ENCODE data around the gene RIC1.
A peak's percentile ranks its signal among the peaks of the same experiment; 100 is the strongest.
"Not testable (repeated sequence)": the region's sequence is repeated elsewhere in the genome, so short reads cannot be mapped to it uniquely, and the experiment has no call there.

RIC1 gene

GRCh38 chr9:5624655-5625054 lies 4.3 kb upstream of the RIC1 start:
- no peak for DNase-seq (ENCODE audit: low read depth)

GRCh38 chr9:5626727-5627634 lies 1.9 kb upstream of the RIC1 start:
- DNase-seq (ENCODE audit: low read depth): no peak

- DNase-seq (ENCODE audit: low read depth): not testable (repeated sequence)
Observed at GRCh38 chr9:5627686-5628085, 1.2 kb upstream of the RIC1 start.

GRCh38 chr9:5628183-5628529 lies 751 bp upstream of the RIC1 start:
- no peak for DNase-seq (ENCODE audit: low read depth)

- DNase-seq (ENCODE audit: low read depth): peak; percentile 22
Observed at GRCh38 chr9:5629312-5630080, 589 bp downstream of the RIC1 start.

GRCh38 chr9:5630081-5630507 lies 1.2 kb downstream of the RIC1 start:
- DNase-seq (ENCODE audit: low read depth): no peak

- no peak for DNase-seq (ENCODE audit: low read depth)
Observed at GRCh38 chr9:5631026-5631425, 2.1 kb downstream of the RIC1 start.

GRCh38 chr9:5632540-5632939 lies 3.6 kb downstream of the RIC1 start:
- no peak for DNase-seq (ENCODE audit: low read depth)

GRCh38 chr9:5633243-5633642 lies 4.3 kb downstream of the RIC1 start:
- DNase-seq (ENCODE audit: low read depth): no peak

GRCh38 chr9:5635390-5635789 lies 6.5 kb downstream of the RIC1 start:
- no peak for DNase-seq (ENCODE audit: low read depth)

GRCh38 chr9:5639816-5640215 lies 10.9 kb downstream of the RIC1 start:
- no peak for DNase-seq (ENCODE audit: low read depth)

- no peak for DNase-seq (ENCODE audit: low read depth)
Observed at GRCh38 chr9:5642170-5642569, 13.3 kb downstream of the RIC1 start.

- no peak for DNase-seq (ENCODE audit: low read depth)
Observed at GRCh38 chr9:5643005-5643624, 14.2 kb downstream of the RIC1 start.

- no peak for DNase-seq (ENCODE audit: low read depth)
Observed at GRCh38 chr9:5644501-5644900, 15.6 kb downstream of the RIC1 start.

GRCh38 chr9:5646116-5646515 lies 17.2 kb downstream of the RIC1 start:
- no peak for DNase-seq (ENCODE audit: low read depth)

GRCh38 chr9:5650356-5651105 lies 21.6 kb downstream of the RIC1 start:
- DNase-seq (ENCODE audit: low read depth): no peak

- DNase-seq (ENCODE audit: low read depth): no peak
Observed at GRCh38 chr9:5651246-5651645, 22.3 kb downstream of the RIC1 start.

GRCh38 chr9:5652821-5653220 lies 23.9 kb downstream of the RIC1 start:
- no peak for DNase-seq (ENCODE audit: low read depth)

- not testable (repeated sequence) for DNase-seq (ENCODE audit: low read depth)
Observed at GRCh38 chr9:5662804-5663203, 33.9 kb downstream of the RIC1 start.

- no peak for DNase-seq (ENCODE audit: low read depth)
Observed at GRCh38 chr9:5665059-5665458, 36.2 kb downstream of the RIC1 start.

- DNase-seq (ENCODE audit: low read depth): no peak
Observed at GRCh38 chr9:5667391-5667790, 38.5 kb downstream of the RIC1 start.

GRCh38 chr9:5670079-5670478 lies 41.2 kb downstream of the RIC1 start:
- DNase-seq (ENCODE audit: low read depth): no peak

Data from stimulated activated CD8-positive, alpha-beta memory T cell treated with anti-CD3 and anti-CD28 coated beads, Interleukin-15, amount 100 ng/mL, for 24 hours (primary cell).